ENCODE results near the gene VRK3.

Gene VRK3

DNA sequence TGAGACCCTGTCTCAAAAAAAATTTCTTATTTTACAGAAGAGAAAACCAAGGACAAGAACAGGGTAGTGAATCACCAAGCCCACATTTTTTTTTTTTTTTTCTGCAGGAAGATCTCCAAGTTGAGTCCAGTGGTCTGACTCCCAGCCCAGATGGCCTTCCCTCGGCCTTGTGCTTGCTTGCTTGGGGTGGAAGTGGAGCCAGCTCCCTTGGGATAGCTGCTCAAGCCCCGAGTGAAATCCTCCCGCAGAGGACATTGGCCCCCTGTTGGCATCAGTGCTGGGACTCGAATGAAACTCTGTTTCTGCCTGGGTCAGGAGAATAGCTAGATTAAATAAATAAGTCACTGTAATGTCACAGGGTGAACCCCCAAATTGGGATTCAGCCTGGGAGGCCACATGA, 86.5 kb downstream of the VRK3 start:
- DNase-seq = no peak
- Histone ChIP-seq H3K9me3 (ENCODE audit: control insufficient read depth, low read length) (no peaks in the 10 kb centered on the region), H3K27ac (ENCODE audit: insufficient read depth, low read length, poor library complexity, severe bottlenecking) (no peak overlapping the region), H3K4me3 (ENCODE audit: insufficient read depth, low read depth, low read length, poor library complexity, severe bottlenecking) (no peak overlapping the region), H3K27me3 (replicated peaks; ENCODE audit: control insufficient read depth, insufficient read depth, low read length, poor library complexity, severe bottlenecking) (no peaks in the 10 kb centered on the region), H3K4me1 (ENCODE audit: control insufficient read depth, insufficient read depth, low read length, poor library complexity, severe bottlenecking) (peaks cover 8% of the 10 kb centered on the region), H3K36me3 (ENCODE audit: control insufficient read depth, insufficient read depth, low read length) (no peaks in the 10 kb centered on the region)

DNA sequence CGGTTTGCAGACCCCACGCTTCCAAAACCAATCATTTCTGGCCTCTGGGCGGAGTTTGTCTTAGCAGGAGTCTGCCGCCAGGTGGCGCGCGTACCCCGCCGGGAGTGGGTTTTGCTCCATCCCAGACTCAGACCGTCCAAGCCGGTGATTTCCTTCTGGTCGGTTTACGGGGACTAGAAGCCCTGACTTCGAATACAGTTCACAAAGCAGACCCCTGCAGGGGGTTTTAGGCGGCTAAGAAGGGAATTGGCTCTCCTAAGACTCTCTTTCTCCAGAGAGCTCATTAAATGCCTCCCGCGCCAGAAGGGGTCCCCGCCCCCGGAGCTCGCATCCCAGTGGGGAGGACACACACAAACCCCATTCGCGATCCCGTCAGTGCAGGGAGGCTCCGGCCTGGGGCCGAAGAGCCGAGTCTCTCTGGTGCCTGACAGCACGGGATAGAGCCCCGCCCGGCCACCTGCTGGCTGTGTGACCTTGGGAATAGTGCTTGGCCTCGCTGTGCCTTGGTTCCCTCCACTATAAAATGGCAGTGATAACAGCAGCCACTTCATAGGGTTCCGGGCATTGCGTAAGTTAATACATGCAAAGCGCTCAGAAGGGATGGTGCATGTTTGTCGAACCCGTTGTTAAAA, 87.3 kb downstream of the VRK3 start:
- H3K9me3 ChIP-seq (ENCODE audit: control insufficient read depth, low read length) = no peaks in the 10 kb centered on the region

DNA sequence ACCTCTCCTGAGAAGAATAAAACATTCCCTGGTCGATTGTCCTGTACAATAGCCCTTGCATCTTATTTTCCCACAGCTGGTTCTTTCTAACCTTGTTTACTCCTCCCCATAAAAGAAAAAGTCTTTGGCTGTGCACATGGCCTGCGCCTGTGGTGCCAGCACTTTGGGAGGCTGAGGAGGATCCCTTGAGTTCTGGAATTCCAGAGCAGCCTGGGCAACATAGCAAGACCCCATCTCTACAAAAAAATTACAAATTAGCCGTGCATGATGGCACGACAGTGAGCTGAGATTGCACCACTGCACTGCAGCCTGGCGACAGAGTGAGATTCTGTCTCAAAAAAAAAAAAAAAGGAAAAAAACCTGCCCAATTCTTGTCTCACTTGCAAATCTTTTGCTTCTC, 88.6 kb downstream of the VRK3 start:
- no peak for DNase-seq
- Histone ChIP-seq H3K27ac (ENCODE audit: insufficient read depth, low read length, poor library complexity, severe bottlenecking) (no peak overlapping the region), H3K4me3 (ENCODE audit: insufficient read depth, low read depth, low read length, poor library complexity, severe bottlenecking) (no peak overlapping the region), H3K36me3 (ENCODE audit: control insufficient read depth, insufficient read depth, low read length) (no peaks in the 10 kb centered on the region), H3K9me3 (ENCODE audit: control insufficient read depth, low read length) (no peaks in the 10 kb centered on the region), H3K27me3 (replicated peaks; ENCODE audit: control insufficient read depth, insufficient read depth, low read length, poor library complexity, severe bottlenecking) (no peaks in the 10 kb centered on the region), H3K4me1 (ENCODE audit: control insufficient read depth, insufficient read depth, low read length, poor library complexity, severe bottlenecking) (peaks cover 13% of the 10 kb centered on the region)

More for the DNA sequence above, 87.3 kb downstream of the VRK3 start:
- Histone ChIP-seq H3K27ac (ENCODE audit: insufficient read depth, low read length, poor library complexity, severe bottlenecking) (no peak overlapping the region), H3K36me3 (ENCODE audit: control insufficient read depth, insufficient read depth, low read length) (no peaks in the 10 kb centered on the region), H3K4me3 (ENCODE audit: insufficient read depth, low read depth, low read length, poor library complexity, severe bottlenecking) (peak overlapping the region; percentile 26), H3K4me1 (ENCODE audit: control insufficient read depth, insufficient read depth, low read length, poor library complexity, severe bottlenecking) (peaks cover 9% of the 10 kb centered on the region), H3K27me3 (replicated peaks; ENCODE audit: control insufficient read depth, insufficient read depth, low read length, poor library complexity, severe bottlenecking) (no peaks in the 10 kb centered on the region)
- peak; percentile 49 to 71 (median 58) for DNase-seq

DNA sequence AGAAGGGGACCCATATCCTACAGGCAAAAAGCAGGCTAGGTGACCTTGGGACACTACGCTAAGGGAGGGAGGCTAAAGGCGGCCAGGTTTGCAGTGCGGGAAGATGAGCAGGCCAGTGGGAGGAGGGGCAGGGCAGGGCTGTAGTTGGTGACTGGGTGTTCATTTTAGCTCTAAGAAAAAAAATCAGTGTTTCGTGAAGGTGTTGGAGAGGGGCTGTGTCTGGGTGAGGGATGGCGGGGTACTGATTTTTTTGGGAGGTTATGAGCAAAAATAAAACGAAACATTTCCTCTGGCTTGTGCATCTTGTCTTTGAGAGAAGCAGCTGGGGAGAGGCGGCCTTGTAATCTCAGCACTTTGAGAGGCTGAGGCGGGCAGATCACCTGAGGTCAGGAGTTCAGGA, 91.5 kb downstream of the VRK3 start:
- H3K4me1 ChIP-seq (ENCODE audit: control insufficient read depth, insufficient read depth, low read length, poor library complexity, severe bottlenecking) = peaks cover 17% of the 10 kb centered on the region
- H3K36me3 ChIP-seq (ENCODE audit: control insufficient read depth, insufficient read depth, low read length) = no peaks in the 10 kb centered on the region
- no peaks in the 10 kb centered on the region for H3K9me3 ChIP-seq (ENCODE audit: control insufficient read depth, low read length)
- no peaks in the 10 kb centered on the region for H3K27me3 ChIP-seq (replicated peaks; ENCODE audit: control insufficient read depth, insufficient read depth, low read length, poor library complexity, severe bottlenecking)
- DNase-seq = no peak
- H3K27ac ChIP-seq (ENCODE audit: insufficient read depth, low read length, poor library complexity, severe bottlenecking) = no peak overlapping the region
- no peak overlapping the region for H3K4me3 ChIP-seq (ENCODE audit: insufficient read depth, low read depth, low read length, poor library complexity, severe bottlenecking)

DNA sequence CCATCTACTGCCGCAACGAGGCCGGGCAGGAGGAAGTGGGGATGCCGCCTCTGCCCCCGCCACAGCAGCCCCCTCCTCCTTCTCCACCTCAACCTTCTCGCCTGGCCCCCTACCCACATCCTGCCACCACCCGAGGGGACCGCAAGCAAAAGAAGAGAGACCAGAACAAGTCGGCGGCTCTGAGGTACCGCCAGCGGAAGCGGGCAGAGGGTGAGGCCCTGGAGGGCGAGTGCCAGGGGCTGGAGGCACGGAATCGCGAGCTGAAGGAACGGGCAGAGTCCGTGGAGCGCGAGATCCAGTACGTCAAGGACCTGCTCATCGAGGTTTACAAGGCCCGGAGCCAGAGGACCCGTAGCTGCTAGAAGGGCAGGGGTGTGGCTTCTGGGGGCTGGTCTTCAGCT, 92.4 kb downstream of the VRK3 start:
- no peaks in the 10 kb centered on the region for H3K9me3 ChIP-seq (ENCODE audit: control insufficient read depth, low read length)
- no peaks in the 10 kb centered on the region for H3K36me3 ChIP-seq (ENCODE audit: control insufficient read depth, insufficient read depth, low read length)
- peak in 2 of 3 donors; percentile 15 to 21 for DNase-seq
- H3K4me3 ChIP-seq (ENCODE audit: insufficient read depth, low read depth, low read length, poor library complexity, severe bottlenecking) = no peak overlapping the region
- peaks cover 20% of the 10 kb centered on the region for H3K4me1 ChIP-seq (ENCODE audit: control insufficient read depth, insufficient read depth, low read length, poor library complexity, severe bottlenecking)
- peak overlapping the region; percentile 28 for H3K27ac ChIP-seq (ENCODE audit: insufficient read depth, low read length, poor library complexity, severe bottlenecking)
- H3K27me3 ChIP-seq (replicated peaks; ENCODE audit: control insufficient read depth, insufficient read depth, low read length, poor library complexity, severe bottlenecking) = no peaks in the 10 kb centered on the region

DNA sequence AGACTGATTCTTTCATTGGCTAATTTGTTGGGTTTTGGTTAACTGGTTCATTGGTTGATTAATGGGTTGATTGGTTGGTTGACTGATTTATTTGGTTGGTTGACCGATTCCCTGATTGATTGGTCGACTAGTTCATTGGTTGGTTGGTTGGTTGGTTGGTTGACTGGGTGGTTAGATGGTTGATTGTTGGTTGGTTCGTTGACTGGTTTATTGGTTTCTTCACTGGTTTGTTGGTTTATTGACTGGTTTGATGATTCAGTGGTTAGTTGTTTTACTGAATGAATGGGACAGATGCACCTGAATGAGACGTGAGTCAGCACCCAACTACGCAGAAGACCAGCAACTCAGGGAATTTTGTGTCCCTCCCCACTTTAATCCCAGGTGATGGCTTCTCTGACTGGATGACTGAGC, 93.1 kb downstream of the VRK3 start:
- peaks cover 22% of the 10 kb centered on the region for H3K4me1 ChIP-seq (ENCODE audit: control insufficient read depth, insufficient read depth, low read length, poor library complexity, severe bottlenecking)

DNA sequence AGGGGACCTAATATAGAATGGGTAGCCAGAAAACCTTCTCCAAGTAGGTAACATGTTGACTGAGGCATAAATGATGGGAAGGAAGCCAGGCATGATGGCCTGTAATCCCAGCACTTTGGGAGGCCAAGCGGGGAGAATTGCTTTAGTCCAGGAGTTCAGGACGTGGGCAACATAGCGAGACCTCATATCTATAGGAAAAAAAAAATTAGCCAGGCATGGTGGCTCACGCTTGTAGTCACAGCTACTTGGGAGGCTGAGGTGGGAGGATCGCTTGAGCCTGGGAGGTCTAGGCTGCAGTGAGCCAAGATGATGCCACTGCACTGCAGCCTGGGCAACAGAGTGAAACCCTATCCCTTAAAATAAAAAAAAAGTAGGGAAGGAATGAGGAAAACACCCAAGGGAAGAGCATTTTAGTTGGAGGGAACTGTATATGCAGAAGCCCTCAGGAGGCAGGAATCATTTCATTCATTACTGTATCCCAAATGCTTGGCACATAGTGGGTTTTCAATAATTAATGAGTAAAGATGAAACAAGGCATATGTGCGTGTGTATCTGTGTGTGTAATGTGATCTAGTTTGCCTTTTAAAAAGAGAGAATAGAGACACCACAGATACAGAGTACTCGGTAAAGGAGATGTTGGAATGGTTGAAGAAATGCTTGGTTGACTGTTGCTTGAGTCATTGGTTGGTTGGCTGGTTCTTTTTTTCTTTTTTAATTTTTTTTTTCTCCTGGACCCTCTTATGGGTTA, 93.7 kb downstream of the VRK3 start:
- H3K4me1 ChIP-seq (ENCODE audit: control insufficient read depth, insufficient read depth, low read length, poor library complexity, severe bottlenecking) = peaks cover 22% of the 10 kb centered on the region
- no peak overlapping the region for H3K4me3 ChIP-seq (ENCODE audit: insufficient read depth, low read depth, low read length, poor library complexity, severe bottlenecking)
- no peak overlapping the region for H3K27ac ChIP-seq (ENCODE audit: insufficient read depth, low read length, poor library complexity, severe bottlenecking)

More for the DNA sequence above, 93.1 kb downstream of the VRK3 start:
- Histone ChIP-seq H3K27ac (ENCODE audit: insufficient read depth, low read length, poor library complexity, severe bottlenecking) (no peak overlapping the region), H3K27me3 (replicated peaks; ENCODE audit: control insufficient read depth, insufficient read depth, low read length, poor library complexity, severe bottlenecking) (no peaks in the 10 kb centered on the region), H3K36me3 (ENCODE audit: control insufficient read depth, insufficient read depth, low read length) (no peaks in the 10 kb centered on the region), H3K9me3 (ENCODE audit: control insufficient read depth, low read length) (no peaks in the 10 kb centered on the region), H3K4me3 (ENCODE audit: insufficient read depth, low read depth, low read length, poor library complexity, severe bottlenecking) (no peak overlapping the region)
- DNase-seq = no peak

DNA sequence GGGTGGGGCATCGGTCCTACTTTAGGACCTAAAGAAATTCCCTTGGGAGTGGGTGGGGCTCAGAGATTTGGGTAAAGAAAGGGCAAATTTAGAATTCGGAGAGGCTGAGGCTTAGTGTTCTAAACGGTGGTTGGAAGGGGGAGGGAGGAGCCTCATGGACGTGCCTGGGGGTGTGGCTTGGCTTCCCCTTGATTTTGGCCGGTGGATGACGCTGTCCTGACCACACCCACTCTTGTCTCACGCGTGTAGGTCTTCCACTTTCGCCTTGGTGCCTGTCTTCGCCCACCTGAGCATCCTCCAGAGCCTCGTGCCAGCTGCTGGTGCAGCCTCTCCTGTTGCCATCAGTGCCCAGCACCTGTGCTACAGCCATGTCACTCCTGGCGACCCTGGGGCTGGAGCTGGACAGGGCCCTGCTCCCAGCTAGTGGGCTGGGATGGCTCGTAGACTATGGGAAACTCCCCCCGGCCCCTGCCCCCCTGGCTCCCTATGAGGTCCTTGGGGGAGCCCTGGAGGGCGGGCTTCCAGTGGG, 94.6 kb downstream of the VRK3 start:
- Histone ChIP-seq H3K4me1 (ENCODE audit: control insufficient read depth, insufficient read depth, low read length, poor library complexity, severe bottlenecking) (peaks cover 22% of the 10 kb centered on the region), H3K4me3 (ENCODE audit: insufficient read depth, low read depth, low read length, poor library complexity, severe bottlenecking) (no peak overlapping the region)

More for the DNA sequence above, 93.7 kb downstream of the VRK3 start:
- Histone ChIP-seq H3K27me3 (replicated peaks; ENCODE audit: control insufficient read depth, insufficient read depth, low read length, poor library complexity, severe bottlenecking) (no peaks in the 10 kb centered on the region), H3K36me3 (ENCODE audit: control insufficient read depth, insufficient read depth, low read length) (peaks cover 3% of the 10 kb centered on the region), H3K9me3 (ENCODE audit: control insufficient read depth, low read length) (no peaks in the 10 kb centered on the region)
- no peak for DNase-seq

DNA sequence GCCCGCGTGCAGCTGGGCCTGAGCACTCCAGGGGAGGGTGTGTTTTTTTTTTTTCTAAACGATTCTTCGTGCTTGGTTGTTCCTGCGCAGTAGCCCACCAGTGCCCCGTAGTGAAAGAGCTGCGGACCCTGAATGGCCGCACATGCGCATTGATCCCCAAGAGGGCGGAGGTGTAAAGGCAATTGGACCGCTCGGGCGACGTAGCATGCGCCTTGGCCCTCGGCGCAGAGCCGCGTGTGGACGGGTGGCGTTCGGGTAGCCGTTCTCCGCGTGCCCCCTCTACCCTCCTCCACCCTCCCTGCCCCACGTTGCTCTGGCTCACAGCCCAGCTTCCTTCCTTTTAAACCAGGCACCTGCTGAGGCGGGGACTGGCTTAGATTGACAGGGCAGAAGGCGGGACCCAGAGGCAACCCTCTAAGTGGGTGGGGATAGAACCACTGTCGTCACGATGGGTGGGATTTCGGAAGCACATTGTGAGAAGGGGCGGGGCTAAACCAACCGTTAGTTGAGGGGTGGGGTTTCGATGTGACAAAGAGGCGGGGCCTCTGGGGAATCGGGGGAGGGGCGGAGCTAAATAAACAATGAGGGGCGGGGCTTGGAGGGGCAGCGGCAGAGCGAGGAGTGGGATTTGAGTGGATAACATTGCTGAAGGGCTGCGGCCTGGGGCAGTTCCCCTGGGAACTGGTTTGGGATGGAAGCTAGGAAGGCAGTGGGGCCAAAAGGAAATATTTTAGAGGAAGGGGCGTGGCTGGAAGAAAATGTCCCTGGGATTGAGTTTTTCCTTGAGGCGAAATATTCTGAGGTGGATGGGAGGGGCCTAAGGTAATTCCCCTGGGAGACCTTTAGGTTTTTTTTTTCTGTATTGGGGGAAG, 95.3 kb downstream of the VRK3 start:
- peaks cover 24% of the 10 kb centered on the region for H3K4me1 ChIP-seq (ENCODE audit: control insufficient read depth, insufficient read depth, low read length, poor library complexity, severe bottlenecking)
- peak overlapping the region; percentile 94 for H3K27ac ChIP-seq (ENCODE audit: insufficient read depth, low read length, poor library complexity, severe bottlenecking)
- DNase-seq = peak; percentile 89 to 92 (median 92)

More for the DNA sequence above, 94.6 kb downstream of the VRK3 start:
- H3K27me3 ChIP-seq (replicated peaks; ENCODE audit: control insufficient read depth, insufficient read depth, low read length, poor library complexity, severe bottlenecking) = no peaks in the 10 kb centered on the region
- H3K9me3 ChIP-seq (ENCODE audit: control insufficient read depth, low read length) = no peaks in the 10 kb centered on the region
- H3K36me3 ChIP-seq (ENCODE audit: control insufficient read depth, insufficient read depth, low read length) = peaks cover 3% of the 10 kb centered on the region
- DNase-seq = no peak
- H3K27ac ChIP-seq (ENCODE audit: insufficient read depth, low read length, poor library complexity, severe bottlenecking) = no peak overlapping the region

More for the DNA sequence above, 95.3 kb downstream of the VRK3 start:
- Histone ChIP-seq H3K27me3 (replicated peaks; ENCODE audit: control insufficient read depth, insufficient read depth, low read length, poor library complexity, severe bottlenecking) (no peaks in the 10 kb centered on the region), H3K36me3 (ENCODE audit: control insufficient read depth, insufficient read depth, low read length) (peaks cover 7% of the 10 kb centered on the region), H3K4me3 (ENCODE audit: insufficient read depth, low read depth, low read length, poor library complexity, severe bottlenecking) (peak overlapping the region; percentile 81), H3K9me3 (ENCODE audit: control insufficient read depth, low read length) (no peaks in the 10 kb centered on the region)

Data from effector memory CD4-positive, alpha-beta T cell (primary cell).